NCI-H2227 treated with DMSO at 0.1 percent for 48 hours (cell line): ENCODE results near the gene MAOA.
"Not testable (repeated sequence)": the region's sequence is repeated elsewhere in the genome, so short reads cannot be mapped to it uniquely, and the experiment has no call there.

Source experiments
- DNase-seq: peaks from one replicate; lab custom pipeline; 2025; lab: John Stamatoyannopoulos, UW

Gene MAOA

DNA sequence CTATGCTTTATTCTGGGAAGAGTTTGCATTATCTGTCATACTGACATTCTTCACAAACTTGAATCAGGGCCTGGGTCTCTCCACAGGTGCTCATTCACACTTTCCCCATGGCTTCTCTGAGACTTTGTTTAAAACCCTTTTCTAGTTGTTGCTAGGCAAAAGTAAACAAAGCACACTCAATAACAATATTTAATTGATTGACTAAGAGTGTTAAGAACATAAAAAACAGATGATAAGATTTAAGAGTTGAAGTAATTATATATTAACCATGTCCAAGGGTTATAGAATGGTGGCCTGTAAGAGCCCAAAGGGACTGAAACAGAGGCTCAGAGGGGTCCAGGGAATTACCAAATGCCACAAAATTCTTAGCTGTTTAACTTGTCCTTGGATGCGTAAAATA is 7.1 kb downstream of the MAOA start:
- DNase-seq, result no peak

DNA sequence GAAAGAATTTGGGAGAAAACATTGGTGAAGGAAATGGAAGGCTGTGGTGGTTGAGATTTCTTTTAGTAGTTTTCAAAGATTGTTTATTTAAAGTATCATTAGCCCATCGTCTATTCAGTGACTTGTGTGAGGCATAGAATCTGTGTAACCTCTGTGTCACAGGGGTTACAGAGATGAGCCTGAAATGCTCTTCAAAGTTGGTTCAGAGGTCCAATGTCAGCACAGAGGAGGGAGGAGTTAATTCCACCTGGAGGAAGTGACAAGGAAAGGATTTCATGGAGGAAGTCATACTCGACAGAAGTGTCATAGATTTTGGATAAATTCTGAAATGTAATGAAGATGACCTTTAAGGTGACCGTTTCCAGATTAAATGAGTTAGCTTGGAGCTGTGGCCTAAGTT is 8.2 kb downstream of the MAOA start:
- DNase-seq, result no peak

DNA sequence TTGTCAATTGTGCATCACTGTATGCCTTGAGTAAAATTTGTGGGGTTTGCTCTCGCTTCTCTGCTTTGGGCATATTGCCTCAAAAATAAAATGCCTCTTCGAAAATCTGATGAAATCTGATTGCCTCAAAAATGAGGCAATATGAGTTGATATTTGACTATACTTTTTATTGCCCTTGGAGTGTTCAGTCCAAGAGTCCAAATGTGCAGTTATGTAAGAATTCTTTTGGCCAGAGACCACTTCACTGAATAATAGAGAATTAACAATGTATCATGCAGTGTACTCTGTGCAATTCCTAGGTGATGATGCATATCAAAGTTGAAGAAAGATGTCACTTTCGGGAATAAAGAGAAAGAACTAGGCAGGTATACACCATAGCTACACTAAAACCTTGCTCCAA is 8.6 kb downstream of the MAOA start:
- no peak for DNase-seq

DNA sequence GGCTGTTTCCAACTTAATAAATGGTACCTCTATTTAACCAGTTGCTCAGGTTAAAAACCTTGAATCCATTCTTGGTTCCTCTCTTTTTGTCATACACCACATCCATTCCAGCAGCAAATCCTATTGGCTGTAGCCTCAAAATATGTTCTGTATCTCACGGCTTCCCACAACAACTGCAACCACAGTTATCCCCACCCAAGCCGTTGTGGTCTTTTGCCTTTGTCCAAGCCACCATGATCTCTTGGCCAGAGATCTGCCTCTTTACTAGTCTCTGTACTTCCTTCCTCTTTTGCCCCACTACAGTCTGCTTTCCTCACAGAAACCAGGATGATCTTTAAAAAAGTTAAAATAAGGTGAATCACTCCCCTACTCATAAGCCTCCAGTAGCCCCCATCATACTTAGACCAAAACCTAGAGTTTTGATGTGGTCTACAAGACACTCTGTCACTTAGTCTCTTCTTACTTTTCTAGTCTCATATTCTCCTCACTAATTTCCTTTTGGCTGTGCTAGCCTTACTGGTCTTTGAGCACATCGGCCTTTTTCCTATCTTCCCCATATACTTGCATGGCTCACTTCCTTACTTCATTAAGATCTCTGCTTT is 10.3 kb downstream of the MAOA start:
- no peak for DNase-seq

DNA sequence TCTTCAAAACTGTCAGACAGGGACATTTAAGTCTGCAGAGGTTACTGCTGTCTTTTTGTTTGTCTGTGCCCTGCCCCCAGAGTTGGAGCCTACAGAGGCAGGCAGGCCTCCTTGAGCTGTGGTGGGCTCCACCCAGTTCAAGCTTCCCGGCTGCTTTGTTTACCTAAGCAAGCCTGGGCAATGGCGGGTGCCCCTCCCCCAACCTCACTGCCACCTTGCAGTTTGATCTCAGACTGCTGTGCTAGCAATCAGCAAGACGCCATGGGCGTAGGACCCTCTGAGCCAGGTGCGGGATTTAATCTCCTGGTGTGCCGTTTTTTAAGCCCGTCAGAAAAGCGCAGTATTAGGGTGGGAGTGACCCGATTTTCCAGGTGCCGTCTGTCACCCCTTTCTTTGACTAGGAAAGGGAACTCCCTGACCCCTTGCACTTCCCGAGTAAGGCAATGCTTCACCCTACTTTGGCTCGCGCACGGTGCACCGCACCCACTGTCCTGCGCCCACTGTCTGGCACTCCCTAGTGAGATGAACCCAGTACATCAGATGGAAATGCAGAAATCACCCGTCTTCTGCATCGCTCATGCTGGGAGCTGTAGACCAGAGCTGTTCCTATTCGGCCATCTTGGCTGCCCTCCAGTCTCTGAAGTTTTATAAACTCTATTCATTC is 20.0 kb downstream of the MAOA start:
- not testable (repeated sequence) for DNase-seq

DNA sequence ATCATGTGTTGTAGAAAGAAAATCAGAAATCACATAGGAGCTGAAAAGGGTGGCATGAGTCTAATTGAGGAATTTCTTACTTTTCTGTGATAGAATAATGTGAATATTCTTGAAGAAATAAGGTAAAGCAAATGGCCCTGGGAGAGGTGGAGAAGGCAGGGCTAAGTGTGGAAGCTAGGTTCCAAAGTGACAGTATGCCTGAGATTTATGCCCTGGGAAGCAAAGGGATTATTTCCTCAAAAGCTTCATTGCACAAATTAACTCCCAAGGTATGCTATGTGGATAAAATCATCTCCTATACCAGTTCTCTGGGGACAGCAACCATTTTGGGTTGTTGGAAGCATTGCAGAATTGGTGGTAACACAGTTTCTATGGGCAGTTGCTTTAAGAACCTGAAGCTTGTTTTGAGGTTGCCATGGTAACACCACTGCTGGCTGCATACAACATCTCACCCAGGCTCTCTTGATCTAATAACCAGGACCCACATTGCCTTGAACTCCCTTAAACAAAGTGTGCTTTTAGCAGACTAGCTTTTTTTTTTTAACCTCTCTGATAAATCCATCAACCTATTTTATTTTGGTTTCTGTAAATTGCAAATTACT is 21.0 kb downstream of the MAOA start:
- DNase-seq, result peak; percentile 11

DNA sequence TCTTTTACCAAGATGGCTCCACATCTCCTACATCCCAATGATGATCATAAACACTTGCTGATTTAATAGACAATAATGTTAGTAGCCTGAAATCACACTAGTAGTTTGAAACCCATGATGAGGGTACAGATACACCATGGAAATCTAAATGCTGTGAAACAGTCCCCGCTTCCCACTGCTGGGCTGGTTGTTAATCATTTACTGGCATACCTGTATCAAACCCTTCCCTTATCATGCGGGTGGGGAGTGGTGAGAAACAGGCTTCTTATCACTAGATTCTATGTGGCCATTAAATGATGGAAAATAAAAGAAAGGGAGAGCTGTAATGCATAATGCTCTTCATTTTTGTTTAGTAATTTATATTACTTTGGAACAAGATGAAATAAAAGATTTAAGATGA is 21.9 kb downstream of the MAOA start:
- DNase-seq, result no peak

DNA sequence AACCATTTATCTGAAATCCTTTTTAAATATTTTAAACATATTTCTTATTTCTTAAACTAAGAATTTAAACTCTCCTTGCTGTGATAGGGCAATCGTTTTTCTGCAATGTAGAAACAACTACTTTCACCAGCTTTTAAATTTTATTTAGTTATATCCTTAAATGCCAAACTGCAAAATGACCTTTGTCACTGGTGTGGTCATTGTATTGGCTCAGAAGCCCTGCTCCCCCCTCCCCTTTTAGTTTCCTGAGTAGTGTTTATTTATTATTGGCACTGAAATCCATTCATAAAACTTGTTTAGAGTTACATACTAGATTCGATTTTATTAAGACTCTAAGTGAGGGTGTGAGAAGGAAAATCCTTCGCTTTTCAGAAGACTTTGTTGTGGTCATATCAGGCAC is 23.0 kb downstream of the MAOA start:
- no peak for DNase-seq

DNA sequence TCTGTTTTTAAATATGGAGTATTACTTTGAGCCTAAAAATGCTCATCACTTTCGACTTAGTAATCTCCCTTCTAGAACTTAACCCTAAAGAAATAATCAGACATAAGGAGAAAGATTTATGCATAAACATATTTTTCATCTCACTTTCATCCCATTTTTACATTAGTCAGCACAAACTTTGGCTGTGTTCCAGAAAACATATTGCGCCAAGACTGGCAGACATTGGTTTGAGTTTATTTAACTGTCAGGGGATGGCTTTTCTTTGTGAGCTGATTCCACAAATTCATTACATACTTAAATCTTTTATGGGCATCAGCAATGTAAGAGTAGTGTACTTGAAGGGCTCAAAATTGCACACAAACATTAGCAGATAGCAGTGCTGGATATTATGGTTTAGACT is 23.7 kb downstream of the MAOA start:
- DNase-seq, result peak; percentile 6

DNA sequence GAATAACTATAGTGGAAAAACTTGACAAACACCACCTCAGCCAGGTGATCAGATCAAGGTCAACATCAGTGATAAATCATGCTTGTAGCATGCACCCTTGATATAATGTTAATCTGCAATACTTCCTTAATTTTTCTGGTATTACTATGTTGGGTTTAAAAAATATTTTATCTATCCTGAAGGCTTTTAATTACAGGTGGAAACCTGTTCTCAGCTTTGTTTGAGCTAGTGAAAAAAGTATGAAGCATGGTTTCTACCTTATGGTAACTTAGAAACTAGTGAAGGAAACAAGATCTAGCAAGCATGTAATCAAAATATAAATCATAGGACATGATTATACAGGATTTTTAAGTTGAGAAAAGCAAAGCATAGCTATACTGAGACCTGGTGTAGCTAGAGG is 26.6 kb downstream of the MAOA start:
- no peak for DNase-seq

DNA sequence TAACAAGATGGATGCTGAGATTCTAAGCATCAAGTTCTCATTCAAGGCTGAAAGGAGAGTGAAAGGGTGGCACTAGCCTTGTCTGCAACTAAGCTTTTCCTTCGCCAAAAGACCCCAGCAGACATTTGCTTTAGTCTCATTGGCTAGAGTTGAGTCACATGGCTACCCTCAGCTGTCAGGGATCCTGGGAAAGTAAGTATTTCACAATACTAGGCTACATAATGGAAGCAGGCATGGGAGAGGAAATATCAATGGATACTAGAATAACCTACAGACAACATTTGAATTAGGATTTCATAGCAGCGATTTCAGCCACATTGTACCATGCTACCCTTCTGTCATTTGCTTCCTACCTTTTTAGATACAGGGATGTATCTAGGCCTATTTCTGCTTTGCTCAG is 29.1 kb downstream of the MAOA start:
- DNase-seq, result no peak

DNA sequence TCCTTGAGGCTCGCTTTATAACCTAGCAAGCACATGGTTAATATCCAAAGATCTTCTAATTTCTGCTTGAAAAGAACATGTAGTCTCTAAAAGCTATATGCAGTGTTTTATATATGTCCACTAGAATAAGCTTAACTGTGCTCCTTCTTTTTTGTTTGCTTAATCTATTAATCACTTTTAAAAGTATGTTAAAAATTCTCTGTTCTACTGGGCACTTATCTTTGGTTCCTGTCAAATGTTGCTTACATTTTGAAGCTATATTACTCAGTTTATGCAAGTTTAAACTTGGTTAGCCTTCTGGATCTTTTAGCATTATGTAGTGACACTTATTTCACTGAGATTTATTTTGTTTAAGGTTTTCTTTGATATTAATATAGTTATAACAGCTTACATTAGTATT is 32.5 kb downstream of the MAOA start:
- DNase-seq, result no peak

DNA sequence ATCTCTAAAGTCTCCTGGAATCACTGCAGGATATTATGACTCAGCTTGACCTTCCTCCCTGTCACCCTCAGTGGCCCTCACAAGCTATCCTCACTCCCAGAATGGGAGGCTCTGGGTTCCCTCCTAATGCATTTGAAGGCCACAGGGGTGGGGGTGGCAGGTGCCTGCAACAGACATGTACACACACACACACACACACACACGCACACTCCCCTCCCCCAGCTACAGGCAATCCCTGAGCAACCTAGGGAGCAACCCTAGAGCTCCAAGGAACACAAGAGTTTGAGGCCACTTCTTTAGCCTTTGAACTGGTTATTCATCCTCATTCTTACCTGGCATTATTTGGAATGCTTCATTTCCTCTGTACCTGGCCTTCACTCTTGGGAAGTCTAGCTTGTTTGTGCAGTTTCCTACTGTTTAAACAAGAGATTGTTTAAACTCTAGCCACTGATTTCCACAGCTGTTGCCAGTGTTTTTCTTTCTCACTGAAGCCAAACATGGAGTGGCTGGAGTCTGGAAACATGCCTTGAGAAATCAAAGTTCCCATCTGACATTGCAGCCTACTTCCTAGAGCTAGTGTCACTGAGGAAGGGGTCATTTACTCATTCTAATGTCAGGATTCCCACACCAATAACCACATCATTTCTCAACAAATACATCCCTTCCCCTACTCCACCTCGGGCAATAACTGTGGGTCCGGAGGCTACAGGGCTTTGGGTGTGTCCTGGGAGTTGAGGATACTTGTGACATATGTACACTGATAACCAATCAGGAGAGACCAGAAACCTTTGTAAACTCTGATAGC is 37.7 kb downstream of the MAOA start:
- DNase-seq, result no peak

DNA sequence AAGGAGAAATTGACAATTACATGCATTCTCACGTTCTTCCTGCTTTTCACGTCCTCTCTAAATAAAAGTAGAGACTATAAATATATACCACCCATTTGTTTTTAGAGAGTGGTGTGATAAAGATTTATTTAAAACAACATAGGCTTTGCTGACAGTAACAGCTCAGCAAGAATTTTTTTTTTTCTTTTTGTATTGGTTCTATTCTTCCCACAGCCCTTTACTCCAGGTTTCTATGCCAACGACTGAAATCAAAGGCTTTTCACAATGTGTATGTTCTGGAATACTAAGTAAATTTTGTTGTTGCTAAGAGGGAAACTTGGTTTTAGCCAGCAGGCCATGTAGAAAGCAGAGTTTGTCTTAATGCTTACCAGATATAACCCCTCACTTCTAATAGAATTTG is 43.4 kb downstream of the MAOA start:
- no peak for DNase-seq

DNA sequence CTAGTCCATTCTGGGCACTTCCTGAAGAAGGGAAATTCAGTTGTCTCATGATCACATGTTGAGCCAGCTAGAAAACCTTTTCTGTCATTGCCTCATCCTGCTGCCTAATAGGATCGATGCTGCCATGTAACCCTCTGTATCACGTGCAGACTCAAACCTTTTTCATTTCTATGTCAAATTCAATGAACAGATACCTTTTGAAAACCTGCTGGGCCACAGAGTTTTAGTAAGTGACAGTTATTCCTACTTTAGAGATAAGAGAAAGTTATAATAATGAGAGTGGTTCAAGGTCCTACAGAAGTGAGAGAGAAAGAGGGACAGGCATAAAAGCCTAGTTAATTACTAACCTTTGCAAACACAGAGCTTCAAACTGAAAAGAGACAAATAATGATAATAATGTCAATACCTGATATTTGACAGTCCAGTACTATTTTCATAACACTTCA is 46.0 kb downstream of the MAOA start:
- no peak for DNase-seq

DNA sequence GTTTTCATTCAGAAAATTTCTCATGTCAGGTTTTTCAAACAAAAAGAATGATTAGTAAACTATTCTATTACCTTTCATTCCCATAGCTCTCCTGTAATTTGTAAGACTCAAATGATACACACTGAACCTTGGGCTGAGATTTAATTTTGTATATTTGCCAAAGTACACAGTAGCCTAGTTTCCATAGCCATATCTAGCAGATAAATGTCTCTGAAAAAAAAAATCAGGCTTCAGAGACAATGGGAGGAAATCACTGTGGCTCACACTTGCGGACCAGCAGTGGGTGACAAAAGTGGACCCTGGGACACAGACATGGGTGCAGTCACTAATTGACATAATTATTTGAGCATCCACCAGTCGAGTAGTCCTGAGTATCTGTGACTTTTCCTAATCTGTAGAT is 46.6 kb downstream of the MAOA start:
- DNase-seq, result no peak

DNA sequence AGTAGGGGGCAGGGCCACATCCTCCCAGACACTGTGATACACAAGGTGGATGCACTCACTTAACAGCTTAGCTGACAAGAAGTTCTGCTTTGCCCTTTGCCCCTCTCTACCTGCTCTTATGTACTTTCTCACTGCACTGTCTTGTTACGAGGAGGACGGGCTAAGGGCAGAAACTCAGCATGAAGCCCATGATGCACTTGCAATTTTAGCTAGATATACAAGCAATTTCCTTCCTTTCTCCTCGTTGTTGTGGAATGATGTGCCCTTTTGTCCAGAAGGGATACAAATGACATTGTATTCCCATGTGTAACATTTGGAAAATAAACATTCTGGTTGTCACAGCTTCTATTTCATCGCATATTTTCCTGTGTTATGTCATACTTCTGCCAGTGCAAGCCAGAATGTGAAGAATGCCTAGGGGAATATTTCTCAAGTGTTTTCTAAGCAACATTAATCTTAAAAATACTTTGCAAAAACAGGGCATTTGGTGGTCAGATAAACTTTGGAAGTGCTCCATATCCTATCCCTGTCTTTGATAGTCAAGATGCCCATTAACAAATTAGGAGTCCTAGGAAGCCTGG is 47.2 kb downstream of the MAOA start:
- no peak for DNase-seq

DNA sequence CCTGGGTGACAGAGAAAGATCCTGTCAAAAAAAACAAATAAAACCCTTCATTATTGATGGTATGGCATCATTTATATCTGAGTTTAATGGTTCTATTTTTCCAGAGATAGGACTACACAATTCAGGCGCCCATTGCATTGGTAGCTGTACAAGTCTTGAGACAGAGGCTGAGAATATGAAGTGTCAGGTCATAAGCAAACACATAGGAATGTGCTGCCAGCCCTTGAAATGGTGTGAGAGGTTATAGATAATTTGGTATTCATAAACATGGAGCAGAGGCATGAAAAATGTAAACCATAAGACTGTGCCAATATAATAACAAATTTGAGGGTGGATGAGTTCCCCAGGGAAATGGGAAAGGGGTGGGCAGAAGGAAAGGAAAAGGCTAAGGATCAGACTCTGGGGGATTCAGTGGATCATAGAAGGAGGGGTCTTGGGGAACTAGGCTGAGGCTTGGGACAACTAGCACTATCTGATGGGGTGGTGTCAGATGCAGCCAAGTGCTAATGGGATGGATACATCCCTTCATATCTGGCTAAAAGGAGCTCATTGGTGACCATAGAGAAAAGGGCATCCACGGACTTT is 50.8 kb downstream of the MAOA start:
- no peak for DNase-seq

DNA sequence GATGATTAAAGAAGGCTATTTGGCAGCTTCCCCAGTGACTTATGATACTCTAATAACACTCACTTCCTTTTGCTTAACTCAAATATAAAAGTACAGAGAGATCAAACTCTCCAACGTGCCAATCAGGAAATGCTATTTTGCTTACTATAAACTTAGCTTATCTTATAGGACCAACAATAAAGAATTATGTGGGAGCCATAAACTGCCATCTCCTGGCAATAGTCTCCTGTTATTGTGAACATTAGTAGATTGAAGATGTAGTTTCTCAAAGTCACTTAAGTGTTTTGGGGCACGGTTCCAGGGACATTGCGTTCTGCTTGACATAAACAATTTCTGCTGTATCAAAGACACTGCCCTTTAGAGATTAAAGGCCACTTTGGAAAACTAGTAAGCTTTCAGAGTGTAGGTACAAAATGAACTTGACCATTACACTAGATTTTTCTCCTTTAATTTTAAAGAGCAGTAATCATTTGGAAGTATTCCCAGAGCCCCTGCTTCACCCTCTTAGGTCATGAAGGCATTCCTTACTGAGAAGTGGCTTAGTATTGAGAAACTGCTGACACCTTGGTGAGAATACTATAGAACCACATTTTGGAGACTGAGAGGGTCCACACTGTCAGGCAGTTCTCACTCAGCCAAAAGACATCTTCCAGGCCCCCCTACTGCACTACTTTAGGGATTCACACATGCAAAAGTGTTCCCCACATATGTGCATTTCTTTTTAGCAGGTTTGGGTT is 51.9 kb downstream of the MAOA start:
- DNase-seq, result no peak

DNA sequence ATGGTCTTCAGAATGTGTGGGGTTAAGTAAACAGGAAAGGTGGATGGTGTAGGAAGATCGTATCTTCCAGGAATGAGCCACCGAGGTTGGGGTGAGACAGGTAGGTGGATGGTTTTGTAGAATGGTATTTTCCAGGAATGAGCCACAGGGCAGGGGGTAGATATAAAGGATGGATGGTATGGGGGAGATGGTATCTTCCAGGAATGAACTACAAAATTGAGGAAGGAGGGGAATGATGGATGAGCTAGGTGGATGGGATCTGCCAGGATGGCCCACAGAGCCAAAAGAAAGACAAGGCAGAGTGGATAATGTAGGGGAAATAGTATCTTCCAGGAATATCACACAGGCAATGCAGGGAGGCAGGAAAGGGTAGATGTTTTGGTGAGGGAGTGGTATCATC is 60.0 kb downstream of the MAOA start:
- no peak for DNase-seq

DNA sequence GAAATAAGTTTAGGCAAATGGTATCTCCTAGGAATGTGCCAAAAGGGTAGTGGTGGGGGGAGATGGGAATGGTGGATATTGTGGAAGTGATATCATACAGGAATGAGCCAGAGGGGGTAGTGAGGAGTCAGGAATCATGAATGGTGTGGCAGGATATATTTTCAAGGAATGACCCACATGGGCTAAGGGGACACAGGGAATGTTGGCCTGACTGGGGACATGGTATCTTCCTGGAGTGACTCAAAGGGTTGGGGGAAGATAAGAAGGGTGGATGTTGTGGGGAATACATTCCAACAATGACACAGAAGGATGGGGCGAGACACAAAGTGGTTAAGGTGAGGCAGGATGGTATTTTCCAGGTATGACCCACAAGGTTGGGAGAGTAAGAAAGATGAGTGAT is 60.6 kb downstream of the MAOA start:
- DNase-seq, result no peak

DNA sequence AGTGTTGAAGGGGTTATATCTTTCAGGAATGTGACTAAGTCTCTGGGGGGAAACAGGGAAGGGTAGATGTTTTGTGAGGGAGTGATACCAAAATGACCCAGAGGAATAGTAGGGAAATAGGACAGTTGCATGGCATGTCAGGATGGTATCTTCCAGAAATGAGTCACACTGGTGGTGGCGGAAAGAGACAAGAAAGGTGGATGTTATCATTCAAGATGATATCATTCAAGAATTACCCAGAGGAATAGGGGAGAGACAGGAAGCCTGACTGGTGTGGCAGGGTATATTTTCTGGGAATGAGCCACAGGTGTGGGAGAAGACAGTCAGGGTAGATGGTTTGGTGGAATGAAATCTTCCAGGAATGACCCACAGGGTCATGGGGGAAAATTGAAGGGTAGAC is 61.1 kb downstream of the MAOA start:
- no peak for DNase-seq
